Astrocyte (in vitro differentiated cells and primary cell): ENCODE measurements around the gene KRT74.

Experiments
- EZH2 ChIP-seq: IDR thresholded peaks from 2 replicates; pipeline ENCODE4 v1.6.1; 2012; ENCODE audit warnings: mild to moderate bottlenecking, low read length, inconsistent platforms; ENCODE audit not compliant: insufficient read depth
- TF ChIP-seq, protein P1 (sequence below): IDR thresholded peaks from 2 replicates; pipeline ENCODE4 v1.5.1; 2011; ENCODE audit warnings: low read depth, mild to moderate bottlenecking, inconsistent platforms, low read length, moderate library complexity; ENCODE audit not compliant: insufficient read depth

DNA sequence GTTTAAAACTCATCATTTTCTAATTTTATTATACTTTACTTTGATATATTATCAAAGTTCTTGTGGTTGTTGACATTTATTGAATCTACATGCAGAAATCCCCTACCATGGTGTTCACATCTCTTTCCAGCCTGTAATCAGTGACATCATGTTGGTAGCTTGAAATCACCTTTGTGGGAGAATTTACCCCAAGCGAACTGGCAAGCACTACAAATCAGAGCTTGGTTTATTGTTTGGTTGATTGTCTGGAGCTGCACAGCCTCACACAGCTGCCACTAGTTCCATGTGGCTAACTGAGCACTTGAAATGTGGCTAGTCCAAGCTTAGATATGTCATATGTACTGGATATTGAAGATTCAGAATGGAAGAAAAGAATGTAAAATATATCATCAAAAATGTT is 38.1 kb downstream of the KRT74 start:
- TF ChIP-seq, protein P1, sequence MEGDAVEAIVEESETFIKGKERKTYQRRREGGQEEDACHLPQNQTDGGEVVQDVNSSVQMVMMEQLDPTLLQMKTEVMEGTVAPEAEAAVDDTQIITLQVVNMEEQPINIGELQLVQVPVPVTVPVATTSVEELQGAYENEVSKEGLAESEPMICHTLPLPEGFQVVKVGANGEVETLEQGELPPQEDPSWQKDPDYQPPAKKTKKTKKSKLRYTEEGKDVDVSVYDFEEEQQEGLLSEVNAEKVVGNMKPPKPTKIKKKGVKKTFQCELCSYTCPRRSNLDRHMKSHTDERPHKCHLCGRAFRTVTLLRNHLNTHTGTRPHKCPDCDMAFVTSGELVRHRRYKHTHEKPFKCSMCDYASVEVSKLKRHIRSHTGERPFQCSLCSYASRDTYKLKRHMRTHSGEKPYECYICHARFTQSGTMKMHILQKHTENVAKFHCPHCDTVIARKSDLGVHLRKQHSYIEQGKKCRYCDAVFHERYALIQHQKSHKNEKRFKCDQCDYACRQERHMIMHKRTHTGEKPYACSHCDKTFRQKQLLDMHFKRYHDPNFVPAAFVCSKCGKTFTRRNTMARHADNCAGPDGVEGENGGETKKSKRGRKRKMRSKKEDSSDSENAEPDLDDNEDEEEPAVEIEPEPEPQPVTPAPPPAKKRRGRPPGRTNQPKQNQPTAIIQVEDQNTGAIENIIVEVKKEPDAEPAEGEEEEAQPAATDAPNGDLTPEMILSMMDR, result no peak
- TF ChIP-seq EZH2, result no peak
